Measurements from ENCODE around the gene FAM163B. TPM values are rescaled to one million over a fixed set of nuclear protein-coding genes. Genes with fewer than 3 reads are reported as not detected.
A peak's percentile ranks its signal among the peaks of the same experiment; 100 is the strongest.

FAM163B gene
- total RNA-seq, 1 experiment from 2014 or later: 2.0 TPM

DNA sequence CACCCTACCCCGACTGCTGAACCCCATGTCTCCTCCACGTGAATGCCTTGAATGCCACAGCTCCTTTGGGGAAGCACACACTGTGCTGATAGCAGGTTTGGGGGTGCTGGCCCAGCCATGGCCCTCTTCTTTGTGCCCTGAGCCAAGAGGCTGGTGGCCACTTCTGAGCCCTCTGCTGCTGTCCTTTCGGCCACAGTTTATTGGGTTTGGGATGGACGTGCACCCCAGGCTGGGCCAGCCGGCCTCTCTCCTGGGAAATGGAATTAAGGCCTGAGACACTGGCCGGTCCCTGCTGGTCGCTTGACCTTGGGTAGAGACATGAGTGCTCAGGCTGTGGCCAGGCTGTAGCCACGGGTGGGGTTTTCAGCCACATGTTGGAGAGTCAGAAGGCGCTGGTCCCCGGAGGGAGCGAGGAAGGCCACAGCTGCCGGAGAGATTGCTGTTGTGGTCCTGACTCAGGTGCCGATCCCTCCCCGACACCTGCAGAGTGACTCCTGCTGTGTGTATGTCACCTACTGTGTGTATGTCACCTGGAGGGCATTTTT lies 26.6 kb downstream of the FAM163B start (continued):
- TF ChIP-seq, protein P1, sequence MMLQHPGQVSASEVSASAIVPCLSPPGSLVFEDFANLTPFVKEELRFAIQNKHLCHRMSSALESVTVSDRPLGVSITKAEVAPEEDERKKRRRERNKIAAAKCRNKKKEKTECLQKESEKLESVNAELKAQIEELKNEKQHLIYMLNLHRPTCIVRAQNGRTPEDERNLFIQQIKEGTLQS (CRISPR knock-in tag; conservative IDR thresholded peaks at IDR 0.05): no peak
- TF ChIP-seq SMAD4 (CRISPR knock-in tag; IDR thresholded peaks at IDR 0.05) (no peak), JAZF1 (CRISPR knock-in tag; IDR thresholded peaks at IDR 0.05) (no peak)
- TF ChIP-seq, protein P2, sequence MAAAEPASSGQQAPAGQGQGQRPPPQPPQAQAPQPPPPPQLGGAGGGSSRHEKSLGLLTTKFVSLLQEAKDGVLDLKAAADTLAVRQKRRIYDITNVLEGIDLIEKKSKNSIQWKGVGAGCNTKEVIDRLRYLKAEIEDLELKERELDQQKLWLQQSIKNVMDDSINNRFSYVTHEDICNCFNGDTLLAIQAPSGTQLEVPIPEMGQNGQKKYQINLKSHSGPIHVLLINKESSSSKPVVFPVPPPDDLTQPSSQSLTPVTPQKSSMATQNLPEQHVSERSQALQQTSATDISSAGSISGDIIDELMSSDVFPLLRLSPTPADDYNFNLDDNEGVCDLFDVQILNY (CRISPR knock-in tag; IDR thresholded peaks at IDR 0.05): no peak
- TF ChIP-seq, protein P3, sequence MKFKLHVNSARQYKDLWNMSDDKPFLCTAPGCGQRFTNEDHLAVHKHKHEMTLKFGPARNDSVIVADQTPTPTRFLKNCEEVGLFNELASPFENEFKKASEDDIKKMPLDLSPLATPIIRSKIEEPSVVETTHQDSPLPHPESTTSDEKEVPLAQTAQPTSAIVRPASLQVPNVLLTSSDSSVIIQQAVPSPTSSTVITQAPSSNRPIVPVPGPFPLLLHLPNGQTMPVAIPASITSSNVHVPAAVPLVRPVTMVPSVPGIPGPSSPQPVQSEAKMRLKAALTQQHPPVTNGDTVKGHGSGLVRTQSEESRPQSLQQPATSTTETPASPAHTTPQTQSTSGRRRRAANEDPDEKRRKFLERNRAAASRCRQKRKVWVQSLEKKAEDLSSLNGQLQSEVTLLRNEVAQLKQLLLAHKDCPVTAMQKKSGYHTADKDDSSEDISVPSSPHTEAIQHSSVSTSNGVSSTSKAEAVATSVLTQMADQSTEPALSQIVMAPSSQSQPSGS (CRISPR knock-in tag; IDR thresholded peaks at IDR 0.05; ENCODE audit: borderline replicate concordance, low read depth): no peak
- TF ChIP-seq, protein P4, sequence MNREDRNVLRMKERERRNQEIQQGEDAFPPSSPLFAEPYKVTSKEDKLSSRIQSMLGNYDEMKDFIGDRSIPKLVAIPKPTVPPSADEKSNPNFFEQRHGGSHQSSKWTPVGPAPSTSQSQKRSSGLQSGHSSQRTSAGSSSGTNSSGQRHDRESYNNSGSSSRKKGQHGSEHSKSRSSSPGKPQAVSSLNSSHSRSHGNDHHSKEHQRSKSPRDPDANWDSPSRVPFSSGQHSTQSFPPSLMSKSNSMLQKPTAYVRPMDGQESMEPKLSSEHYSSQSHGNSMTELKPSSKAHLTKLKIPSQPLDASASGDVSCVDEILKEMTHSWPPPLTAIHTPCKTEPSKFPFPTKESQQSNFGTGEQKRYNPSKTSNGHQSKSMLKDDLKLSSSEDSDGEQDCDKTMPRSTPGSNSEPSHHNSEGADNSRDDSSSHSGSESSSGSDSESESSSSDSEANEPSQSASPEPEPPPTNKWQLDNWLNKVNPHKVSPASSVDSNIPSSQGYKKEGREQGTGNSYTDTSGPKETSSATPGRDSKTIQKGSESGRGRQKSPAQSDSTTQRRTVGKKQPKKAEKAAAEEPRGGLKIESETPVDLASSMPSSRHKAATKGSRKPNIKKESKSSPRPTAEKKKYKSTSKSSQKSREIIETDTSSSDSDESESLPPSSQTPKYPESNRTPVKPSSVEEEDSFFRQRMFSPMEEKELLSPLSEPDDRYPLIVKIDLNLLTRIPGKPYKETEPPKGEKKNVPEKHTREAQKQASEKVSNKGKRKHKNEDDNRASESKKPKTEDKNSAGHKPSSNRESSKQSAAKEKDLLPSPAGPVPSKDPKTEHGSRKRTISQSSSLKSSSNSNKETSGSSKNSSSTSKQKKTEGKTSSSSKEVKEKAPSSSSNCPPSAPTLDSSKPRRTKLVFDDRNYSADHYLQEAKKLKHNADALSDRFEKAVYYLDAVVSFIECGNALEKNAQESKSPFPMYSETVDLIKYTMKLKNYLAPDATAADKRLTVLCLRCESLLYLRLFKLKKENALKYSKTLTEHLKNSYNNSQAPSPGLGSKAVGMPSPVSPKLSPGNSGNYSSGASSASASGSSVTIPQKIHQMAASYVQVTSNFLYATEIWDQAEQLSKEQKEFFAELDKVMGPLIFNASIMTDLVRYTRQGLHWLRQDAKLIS (CRISPR knock-in tag; IDR thresholded peaks at IDR 0.05; ENCODE audit: borderline replicate concordance): no peak
- TF ChIP-seq, protein P5, sequence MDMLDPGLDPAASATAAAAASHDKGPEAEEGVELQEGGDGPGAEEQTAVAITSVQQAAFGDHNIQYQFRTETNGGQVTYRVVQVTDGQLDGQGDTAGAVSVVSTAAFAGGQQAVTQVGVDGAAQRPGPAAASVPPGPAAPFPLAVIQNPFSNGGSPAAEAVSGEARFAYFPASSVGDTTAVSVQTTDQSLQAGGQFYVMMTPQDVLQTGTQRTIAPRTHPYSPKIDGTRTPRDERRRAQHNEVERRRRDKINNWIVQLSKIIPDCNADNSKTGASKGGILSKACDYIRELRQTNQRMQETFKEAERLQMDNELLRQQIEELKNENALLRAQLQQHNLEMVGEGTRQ (CRISPR knock-in tag; IDR thresholded peaks at IDR 0.05): no peak

DNA sequence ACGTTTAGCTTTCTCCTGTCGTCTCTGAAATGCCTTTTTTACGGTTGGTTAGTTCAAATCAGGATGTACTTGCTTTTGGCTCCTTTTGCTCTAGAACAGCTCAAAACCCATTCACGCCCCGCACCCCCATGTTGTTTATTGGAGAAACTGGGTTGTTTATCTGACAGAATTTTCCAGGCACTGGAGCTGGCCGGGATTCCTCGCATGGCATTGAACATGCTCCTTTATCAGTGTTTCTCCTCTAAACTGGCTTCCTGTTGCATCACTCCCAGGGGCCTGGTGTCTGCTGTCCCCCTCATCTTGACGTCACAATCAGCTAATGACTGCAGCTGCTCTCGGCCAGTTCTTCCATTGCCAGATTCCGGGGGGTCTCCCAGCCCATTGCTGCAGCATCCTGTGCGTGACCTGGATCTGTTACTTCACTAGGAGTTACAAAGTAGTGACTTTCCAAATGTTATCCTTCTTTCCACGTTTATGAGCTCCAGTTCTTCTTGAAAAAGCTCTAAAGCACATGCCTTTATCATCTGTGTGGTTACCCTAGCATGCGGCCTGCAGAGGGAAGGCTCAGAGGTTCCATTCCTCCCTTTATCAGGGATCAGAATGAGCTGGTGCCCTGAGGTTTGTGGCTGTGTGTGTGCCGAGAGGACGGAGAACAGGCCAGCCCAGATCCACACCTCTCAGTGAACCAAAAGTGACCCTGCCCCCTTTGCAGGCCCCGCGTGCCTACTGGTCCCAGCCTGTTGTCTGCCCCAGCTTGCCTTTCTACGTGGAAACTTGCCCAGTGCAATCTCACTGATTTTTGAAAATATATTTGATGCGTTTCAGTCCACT lies 27.5 kb downstream of the FAM163B start:
- DNase-seq (ENCODE audit: low spot score): no peak
- Mint-ChIP-seq H3K27ac (peak overlapping the region; percentile 9; the same call in 1 of the 2 replicates), H3K36me3 (no peaks in the 10 kb centered on the region), H3K4me3 (no peak overlapping the region), H3K27me3 (ENCODE audit: low read depth) (no peaks in the 10 kb centered on the region), H3K9me3 (no peaks in the 10 kb centered on the region), H3K4me1 (peaks cover 39% of the 10 kb centered on the region)
- ATAC-seq: no peak
- POLR2A ChIA-PET: interaction anchor here (0.8 kb wide), 1 partner anchor 27 kb away, joined by 3 read pairs; no protein-coding TSS in a partner anchor
- CTCF ChIA-PET: interaction anchor here (0.5 to 1.7 kb wide), 11 partner anchors 8 to 243 kb away, joined by 3 to 11 read pairs (median 3); partner anchors contain the start of gene ADAMTSL2
- TF ChIP-seq NFATC4 (CRISPR knock-in tag; IDR thresholded peaks at IDR 0.05) (no peak), CREM (CRISPR knock-in tag; IDR thresholded peaks at IDR 0.05) (no peak), ZNF219 (CRISPR knock-in tag; IDR thresholded peaks at IDR 0.05; ENCODE audit: borderline replicate concordance) (no peak), GABPB1 (CRISPR knock-in tag; IDR thresholded peaks at IDR 0.05) (no peak), KAT7 (CRISPR knock-in tag; IDR thresholded peaks at IDR 0.05; ENCODE audit: borderline replicate concordance) (no peak), ATF1 (CRISPR knock-in tag; IDR thresholded peaks at IDR 0.05) (no peak), TEAD4 (CRISPR knock-in tag; IDR thresholded peaks at IDR 0.05) (no peak), ZNF423 (CRISPR knock-in tag; IDR thresholded peaks at IDR 0.05) (no peak)
- TF ChIP-seq, protein P6, sequence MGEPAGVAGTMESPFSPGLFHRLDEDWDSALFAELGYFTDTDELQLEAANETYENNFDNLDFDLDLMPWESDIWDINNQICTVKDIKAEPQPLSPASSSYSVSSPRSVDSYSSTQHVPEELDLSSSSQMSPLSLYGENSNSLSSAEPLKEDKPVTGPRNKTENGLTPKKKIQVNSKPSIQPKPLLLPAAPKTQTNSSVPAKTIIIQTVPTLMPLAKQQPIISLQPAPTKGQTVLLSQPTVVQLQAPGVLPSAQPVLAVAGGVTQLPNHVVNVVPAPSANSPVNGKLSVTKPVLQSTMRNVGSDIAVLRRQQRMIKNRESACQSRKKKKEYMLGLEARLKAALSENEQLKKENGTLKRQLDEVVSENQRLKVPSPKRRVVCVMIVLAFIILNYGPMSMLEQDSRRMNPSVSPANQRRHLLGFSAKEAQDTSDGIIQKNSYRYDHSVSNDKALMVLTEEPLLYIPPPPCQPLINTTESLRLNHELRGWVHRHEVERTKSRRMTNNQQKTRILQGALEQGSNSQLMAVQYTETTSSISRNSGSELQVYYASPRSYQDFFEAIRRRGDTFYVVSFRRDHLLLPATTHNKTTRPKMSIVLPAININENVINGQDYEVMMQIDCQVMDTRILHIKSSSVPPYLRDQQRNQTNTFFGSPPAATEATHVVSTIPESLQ (CRISPR knock-in tag; IDR thresholded peaks at IDR 0.05): no peak
- TF ChIP-seq, protein P2 (CRISPR knock-in tag; IDR thresholded peaks at IDR 0.05): no peak
- TF ChIP-seq, protein P5 (CRISPR knock-in tag; IDR thresholded peaks at IDR 0.05): no peak
- TF ChIP-seq, protein P1 (CRISPR knock-in tag; conservative IDR thresholded peaks at IDR 0.05): no peak
- TF ChIP-seq, protein P7, sequence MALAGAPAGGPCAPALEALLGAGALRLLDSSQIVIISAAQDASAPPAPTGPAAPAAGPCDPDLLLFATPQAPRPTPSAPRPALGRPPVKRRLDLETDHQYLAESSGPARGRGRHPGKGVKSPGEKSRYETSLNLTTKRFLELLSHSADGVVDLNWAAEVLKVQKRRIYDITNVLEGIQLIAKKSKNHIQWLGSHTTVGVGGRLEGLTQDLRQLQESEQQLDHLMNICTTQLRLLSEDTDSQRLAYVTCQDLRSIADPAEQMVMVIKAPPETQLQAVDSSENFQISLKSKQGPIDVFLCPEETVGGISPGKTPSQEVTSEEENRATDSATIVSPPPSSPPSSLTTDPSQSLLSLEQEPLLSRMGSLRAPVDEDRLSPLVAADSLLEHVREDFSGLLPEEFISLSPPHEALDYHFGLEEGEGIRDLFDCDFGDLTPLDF (CRISPR knock-in tag; IDR thresholded peaks at IDR 0.05): no peak
- TF ChIP-seq, protein P8, sequence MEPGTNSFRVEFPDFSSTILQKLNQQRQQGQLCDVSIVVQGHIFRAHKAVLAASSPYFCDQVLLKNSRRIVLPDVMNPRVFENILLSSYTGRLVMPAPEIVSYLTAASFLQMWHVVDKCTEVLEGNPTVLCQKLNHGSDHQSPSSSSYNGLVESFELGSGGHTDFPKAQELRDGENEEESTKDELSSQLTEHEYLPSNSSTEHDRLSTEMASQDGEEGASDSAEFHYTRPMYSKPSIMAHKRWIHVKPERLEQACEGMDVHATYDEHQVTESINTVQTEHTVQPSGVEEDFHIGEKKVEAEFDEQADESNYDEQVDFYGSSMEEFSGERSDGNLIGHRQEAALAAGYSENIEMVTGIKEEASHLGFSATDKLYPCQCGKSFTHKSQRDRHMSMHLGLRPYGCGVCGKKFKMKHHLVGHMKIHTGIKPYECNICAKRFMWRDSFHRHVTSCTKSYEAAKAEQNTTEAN (CRISPR knock-in tag; IDR thresholded peaks at IDR 0.05): no peak

Data from WTC11 (cell line).